B cell (primary cell): ENCODE data around the gene SNCB. TPM values are rescaled to one million over a fixed set of nuclear protein-coding genes. Genes with fewer than 3 reads are reported as not detected.
A peak's percentile ranks its signal among the peaks of the same experiment; 100 is the strongest.

ENCODE experiments used
- ATAC-seq: fragments of 200-7000 bp; cut with Tn5 transposase; one replicate; pipeline ENCODE4 v1.10.0; 2021; ENCODE audit warnings: low read depth, mild to moderate bottlenecking, moderate number of reproducible peaks, moderate library complexity
- CTCF ChIA-PET: fragments of 350-600 bp; sonication (Branson Sonifier 250); formaldehyde crosslinking; loops from one replicate; lab custom pipeline; 2021; ENCODE audit warnings: antibody characterized with exemption, inconsistent platforms; lab: Charles Lee
- POLR2A ChIA-PET: fragments of 350-600 bp; sonication (Branson Sonifier 250); formaldehyde crosslinking; loops from one replicate; lab custom pipeline; 2021; ENCODE audit warnings: antibody characterized with exemption; lab: Charles Lee
- DNase-seq: peaks from one replicate; pipeline ENCODE4 v3.0.0; 2013
- H2AFZ ChIP-seq: 2 replicates; pipeline ENCODE4 v1.6.1; 2012; ENCODE audit warnings: mild to moderate bottlenecking, low read depth, low read length; ENCODE audit not compliant: insufficient read depth, poor library complexity, severe bottlenecking
- H3K27ac ChIP-seq, 2 donors: 1 replicate in 1 of 2; 2 replicates in 1 of 2; pipeline ENCODE4 v1.5.1; 2012 to 2013; ENCODE audit warnings: low read length in 2 of 2, mild to moderate bottlenecking in 2 of 2, moderate library complexity in 1 of 2
- H3K27me3 ChIP-seq, 4 experiments: fragments of 200-600 bp in 1 of 4; sonication (generic) in 1 of 4; replicated peaks in 1 of 4; 1 replicate in 2 of 4; 2 replicates in 2 of 4; pipeline versions ENCODE4 v1.6.1 to v1.7.0; 2013 to 2016; ENCODE audit warnings: low read length in 3 of 4, mild to moderate bottlenecking in 2 of 4, mixed read lengths in 1 of 4, moderate library complexity in 1 of 4; ENCODE audit not compliant: insufficient read depth in 4 of 4, control insufficient read depth in 3 of 4; ENCODE audit errors: control extremely low read depth in 1 of 4
- H3K36me3 ChIP-seq, 2 experiments: replicated peaks in 1 of 2; 1 replicate in 1 of 2; 2 replicates in 1 of 2; pipeline versions ENCODE4 v1.6.1 to v1.7.1; 2013; ENCODE audit warnings: low read length in 1 of 2; ENCODE audit not compliant: insufficient read depth in 2 of 2, control insufficient read depth in 1 of 2; ENCODE audit errors: control extremely low read depth in 1 of 2, extremely low read depth in 1 of 2
- H3K4me1 ChIP-seq, 2 donors: fragments of 200-600 bp in 1 of 2; sonication (generic) in 1 of 2; 1 replicate in 1 of 2; 2 replicates in 1 of 2; pipeline versions ENCODE4 v1.5.1 to v1.6.1; 2013 to 2017; ENCODE audit warnings: low read length in 2 of 2; ENCODE audit not compliant: control insufficient read depth in 2 of 2, insufficient read depth in 2 of 2
- H3K4me2 ChIP-seq: replicated peaks from 2 replicates; pipeline ENCODE3; 2012; ENCODE audit warnings: mild to moderate bottlenecking, low read depth, low read length; ENCODE audit not compliant: poor library complexity, severe bottlenecking
- H3K4me3 ChIP-seq, 5 experiments: fragments of 200-600 bp in 1 of 5; sonication (generic) in 1 of 5; 1 replicate in 3 of 5; 2 replicates in 2 of 5; pipeline versions ENCODE4 v1.5.1 to v1.7.0; 2011 to 2016; ENCODE audit warnings: low read length in 4 of 5, mild to moderate bottlenecking in 4 of 5, low read depth in 2 of 5, control low read depth in 1 of 5, moderate library complexity in 1 of 5; ENCODE audit not compliant: insufficient read depth in 1 of 5; ENCODE audit errors: control extremely low read depth in 1 of 5, extremely low read depth in 1 of 5
- H3K79me2 ChIP-seq: fragments of 200-600 bp; sonication (generic); one replicate; pipeline ENCODE4 v1.6.0; 2016; ENCODE audit warnings: low read length; ENCODE audit not compliant: control insufficient read depth, insufficient read depth
- H3K9ac ChIP-seq: fragments of 200-600 bp; sonication (generic); 2 replicates; pipeline ENCODE4 v1.6.1; 2017; ENCODE audit warnings: mild to moderate bottlenecking, low read length, moderate library complexity
- H3K9me3 ChIP-seq, 3 donors: one replicate each; pipeline versions ENCODE4 v1.6.1 to v1.7.1; 2013; ENCODE audit warnings: low read length in 2 of 3; ENCODE audit not compliant: control insufficient read depth in 2 of 3, insufficient read depth in 1 of 3; ENCODE audit errors: control extremely low read depth in 1 of 3
- H4K20me1 ChIP-seq: 2 replicates; pipeline ENCODE4 v1.6.0; 2012; ENCODE audit warnings: mild to moderate bottlenecking, low read length; ENCODE audit not compliant: insufficient read depth, control insufficient read depth, poor library complexity, severe bottlenecking
- H3K27ac Mint-ChIP-seq: one replicate; pipeline ENCODE4 v1.8.0; 2021; ENCODE audit warnings: mixed read lengths
- H3K27me3 Mint-ChIP-seq: one replicate; pipeline ENCODE4 v1.8.0; 2021; ENCODE audit warnings: mixed read lengths
- H3K4me1 Mint-ChIP-seq: one replicate; pipeline ENCODE4 v1.8.0; 2021; ENCODE audit warnings: mixed read lengths
- H3K4me3 Mint-ChIP-seq: one replicate; pipeline ENCODE4 v1.8.0; 2021; ENCODE audit warnings: mixed read lengths
- H3K9me3 Mint-ChIP-seq: one replicate; pipeline ENCODE4 v1.8.0; 2022; ENCODE audit warnings: mixed read lengths; ENCODE audit not compliant: insufficient read depth
- EZH2 ChIP-seq: IDR thresholded peaks from 2 replicates; pipeline ENCODE4 v1.6.1; 2012; ENCODE audit warnings: borderline replicate concordance, low read depth, mild to moderate bottlenecking, moderate library complexity, low read length; ENCODE audit not compliant: insufficient read depth, poor library complexity, severe bottlenecking
- WGBS: methylation state at CpG from one replicate; pipeline ENCODE4 v1.1.5; 2013; ENCODE audit warnings: missing lambda C conversion rate; ENCODE audit not compliant: insufficient coverage; 5-methylcytosine and 5-hydroxymethylcytosine counted together
- intact Hi-C: fragments of 100-400 bp; cut with micrococcal nuclease; formaldehyde crosslinking; loops from one replicate; pipeline ENCODE4 v1.10.0; 2022
- polyA minus RNA-seq: library from RNA; depleted of rRNA, polyadenylated mRNA; stranded (reverse); fragments of >200 nt; gene quantifications from 2 replicates; pipeline ENCODE4 v1.2.3, GENCODE V29; 2012
- polyA plus RNA-seq: library from polyadenylated mRNA; depleted of rRNA; stranded (reverse); fragments of >200 nt; gene quantifications from 2 replicates; pipeline ENCODE4 v1.2.3, GENCODE V29; 2012
- total RNA-seq, 2 donors: library from RNA; stranded (reverse); fragments of 120-200 nt in 1 of 2; gene quantifications; 1 replicate in 1 of 2; 2 replicates in 1 of 2; pipeline versions ENCODE4 v1.2.3 to v1.2.4, GENCODE V29; 2013 to 2022
- TF ChIP-seq, protein P1 (sequence below): fragments of 200-600 bp; IDR thresholded peaks from one replicate; pipeline ENCODE4 v1.8.0; 2022; ENCODE audit warnings: antibody characterized with exemption, mild to moderate bottlenecking

Gene SNCB
- total RNA-seq = not detected in 2 replicates
- 0.12 TPM for total RNA-seq (2013)
- 0.09 and 0.10 TPM in 2 replicates for polyA plus RNA-seq
- not detected in 2 replicates for polyA minus RNA-seq

DNA sequence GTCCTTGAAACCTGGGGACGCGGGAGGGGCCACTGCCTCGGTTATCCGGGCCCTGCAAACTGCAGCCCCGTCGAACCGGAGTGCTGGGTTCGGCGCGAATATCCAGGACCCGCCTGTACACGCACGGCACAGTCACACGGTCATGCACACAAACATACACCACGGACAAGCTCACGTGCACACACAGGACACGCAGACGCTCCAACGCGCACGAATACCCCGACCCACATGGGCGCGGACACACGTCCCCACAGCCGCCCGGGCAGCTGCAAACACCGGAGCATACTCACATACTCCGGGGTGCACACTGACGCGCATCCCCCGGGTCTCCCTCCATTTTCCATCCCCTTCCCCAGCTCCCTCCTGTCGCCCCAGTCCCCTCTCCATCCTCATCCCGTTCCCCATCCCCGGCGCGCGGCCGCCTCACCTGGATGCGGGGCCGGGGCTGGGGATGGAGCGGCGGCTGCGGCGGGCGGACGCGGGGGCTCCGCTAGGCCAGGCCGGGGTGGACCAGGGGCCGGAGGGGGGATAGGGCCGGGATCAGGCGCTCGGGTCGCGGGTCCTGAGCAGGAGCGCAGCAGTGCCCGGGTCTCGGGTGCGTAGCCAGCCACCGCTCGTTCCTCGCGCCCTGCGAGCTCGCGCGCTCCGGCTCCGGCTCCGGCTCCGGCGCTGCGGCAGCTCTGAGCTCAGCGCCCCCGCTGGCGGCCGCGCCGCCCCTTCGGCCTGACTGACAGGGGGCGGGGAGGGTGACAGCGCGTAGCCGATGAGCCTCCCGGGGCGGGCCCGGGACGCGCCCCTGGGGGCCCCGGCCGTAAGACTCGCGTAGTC lies at the start of gene SNCB, which contains the start of gene EIF4E1B:
SNCB (minus strand) TSS at position 682 of the 828 bp plus-strand sequence. CDS start 880 bp downstream, outside the sequence.
EIF4E1B (plus strand) TSS at position 823 of the 828 bp plus-strand sequence. CDS start 12,113 bp downstream, outside the sequence.
- peaks cover 0 to 39% (median 21%) of the 10 kb centered on the region in 4 experiments for H3K27me3 ChIP-seq
- intact Hi-C loops = loop anchor here (1.0 to 5.0 kb wide), 3 partner anchors 17 to 88 kb away; partner anchors contain the start of genes GPRIN1 and TSPAN17
- no peaks in the 10 kb centered on the region for H3K9me3 Mint-ChIP-seq
- POLR2A ChIA-PET = interaction anchor here (0.6 to 1.6 kb wide), 4 partner anchors 8 to 824 kb away, joined by 3 to 12 read pairs (median 4); partner anchors contain the start of genes RNF44 and TSPAN17
- peak within 1 kb of the TSS; percentile 73 for H2AFZ ChIP-seq
- TF ChIP-seq, protein P1, sequence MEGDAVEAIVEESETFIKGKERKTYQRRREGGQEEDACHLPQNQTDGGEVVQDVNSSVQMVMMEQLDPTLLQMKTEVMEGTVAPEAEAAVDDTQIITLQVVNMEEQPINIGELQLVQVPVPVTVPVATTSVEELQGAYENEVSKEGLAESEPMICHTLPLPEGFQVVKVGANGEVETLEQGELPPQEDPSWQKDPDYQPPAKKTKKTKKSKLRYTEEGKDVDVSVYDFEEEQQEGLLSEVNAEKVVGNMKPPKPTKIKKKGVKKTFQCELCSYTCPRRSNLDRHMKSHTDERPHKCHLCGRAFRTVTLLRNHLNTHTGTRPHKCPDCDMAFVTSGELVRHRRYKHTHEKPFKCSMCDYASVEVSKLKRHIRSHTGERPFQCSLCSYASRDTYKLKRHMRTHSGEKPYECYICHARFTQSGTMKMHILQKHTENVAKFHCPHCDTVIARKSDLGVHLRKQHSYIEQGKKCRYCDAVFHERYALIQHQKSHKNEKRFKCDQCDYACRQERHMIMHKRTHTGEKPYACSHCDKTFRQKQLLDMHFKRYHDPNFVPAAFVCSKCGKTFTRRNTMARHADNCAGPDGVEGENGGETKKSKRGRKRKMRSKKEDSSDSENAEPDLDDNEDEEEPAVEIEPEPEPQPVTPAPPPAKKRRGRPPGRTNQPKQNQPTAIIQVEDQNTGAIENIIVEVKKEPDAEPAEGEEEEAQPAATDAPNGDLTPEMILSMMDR = no peak
- peak; percentile 77 for TF ChIP-seq EZH2
- ATAC-seq (peak; percentile 93), DNase-seq (peak; percentile 80)
- H3K9ac ChIP-seq = peak within 1 kb of the TSS; percentile 68
- H3K9me3 ChIP-seq = peaks cover 0 to 11% (median 0%) of the 10 kb centered on the region in 3 donors
- peak within 1 kb of the TSS; percentile 28 to 69 (median 51) for H3K4me3 ChIP-seq
- H4K20me1 ChIP-seq = no peaks in the 10 kb centered on the region
- no peaks in the 10 kb centered on the region for H3K36me3 ChIP-seq
- peaks cover 55 to 65% of the 10 kb centered on the region in 2 donors for H3K4me1 ChIP-seq
- peak within 1 kb of the TSS; percentile 86 for H3K4me3 Mint-ChIP-seq
- H3K79me2 ChIP-seq = no peaks in the 10 kb centered on the region
- peaks cover 61% of the 10 kb centered on the region for H3K4me1 Mint-ChIP-seq
- WGBS = 1% methylated on average over 94 of the region's 94 CpGs
- peak within 1 kb of the TSS; percentile 16 for H3K27ac Mint-ChIP-seq
- H3K4me2 ChIP-seq = peak within 1 kb of the TSS; percentile 100
- peaks cover 34% of the 10 kb centered on the region for H3K27me3 Mint-ChIP-seq
- no peak within 1 kb of the TSS for H3K27ac ChIP-seq
- CTCF ChIA-PET = interaction anchor here (0.9 to 2.9 kb wide), 11 partner anchors 8 to 214 kb away, joined by 3 to 21 read pairs (median 3); partner anchors contain the start of genes CLTB and TSPAN17
